H9 (cell line): ENCODE results near the gene PRKACB. TPM values are rescaled to one million over a fixed set of nuclear protein-coding genes. Genes with fewer than 3 reads are reported as not detected.

Source experiments
- DNase-seq: peaks from one replicate; pipeline ENCODE4 v3.0.0-alpha.2; 2017
- H2AFZ ChIP-seq: one replicate; pipeline ENCODE4 v1.6.1; 2013; ENCODE audit warnings: mild to moderate bottlenecking, low read length, control low read depth, moderate library complexity
- H2AK5ac ChIP-seq: 2 replicates; pipeline ENCODE4 v1.6.1; 2013; ENCODE audit warnings: low read length, control low read depth, mixed read lengths; ENCODE audit not compliant: insufficient read length
- H2BK120ac ChIP-seq: one replicate; pipeline ENCODE4 v1.6.1; 2013; ENCODE audit warnings: low read depth, mild to moderate bottlenecking, low read length, control low read depth, inconsistent platforms; ENCODE audit not compliant: poor library complexity, severe bottlenecking
- H2BK12ac ChIP-seq: 2 replicates; pipeline ENCODE4 v1.6.1; 2013; ENCODE audit warnings: low read length, control low read depth, mixed read lengths, low read depth; ENCODE audit not compliant: insufficient read length
- H2BK15ac ChIP-seq: 2 replicates; pipeline ENCODE4 v1.6.1; 2013; ENCODE audit warnings: low read depth, low read length, control low read depth
- H2BK20ac ChIP-seq: one replicate; pipeline ENCODE4 v1.6.1; 2013; ENCODE audit warnings: low read depth, mild to moderate bottlenecking, low read length, control low read depth, inconsistent platforms; ENCODE audit not compliant: poor library complexity, severe bottlenecking
- H2BK5ac ChIP-seq: 2 replicates; pipeline ENCODE4 v1.6.1; 2013; ENCODE audit warnings: low read length, control low read depth, mixed read lengths; ENCODE audit not compliant: insufficient read length
- H3K14ac ChIP-seq: 2 replicates; pipeline ENCODE4 v1.6.1; 2013; ENCODE audit warnings: low read length, control low read depth; ENCODE audit not compliant: insufficient read depth
- H3K18ac ChIP-seq: 2 replicates; pipeline ENCODE4 v1.6.1; 2013; ENCODE audit warnings: low read depth, mild to moderate bottlenecking, mixed read lengths, low read length, control low read depth; ENCODE audit not compliant: insufficient read length
- H3K23ac ChIP-seq: 2 replicates; pipeline ENCODE4 v1.6.1; 2013; ENCODE audit warnings: low read length, control low read depth, mixed read lengths, low read depth; ENCODE audit not compliant: insufficient read length
- H3K23me2 ChIP-seq: 2 replicates; pipeline ENCODE4 v1.6.1; 2013; ENCODE audit warnings: low read depth, mild to moderate bottlenecking, mixed read lengths, low read length, control low read depth; ENCODE audit not compliant: insufficient read length, poor library complexity, severe bottlenecking
- H3K27ac ChIP-seq: 2 replicates; pipeline ENCODE4 v1.5.1; 2013; ENCODE audit warnings: low read length, control low read depth, mixed read lengths, low read depth; ENCODE audit not compliant: insufficient read length
- H3K27me3 ChIP-seq: 2 replicates; pipeline ENCODE4 v1.6.1; 2013; ENCODE audit warnings: low read length, control low read depth, inconsistent platforms; ENCODE audit not compliant: insufficient read depth
- H3K4ac ChIP-seq: 2 replicates; pipeline ENCODE4 v1.6.1; 2013; ENCODE audit warnings: low read depth, mild to moderate bottlenecking, control low read depth, inconsistent platforms, low read length, moderate library complexity
- H3K4me1 ChIP-seq: 2 replicates; pipeline ENCODE4 v1.6.1; 2013; ENCODE audit warnings: low read length, control low read depth, inconsistent platforms; ENCODE audit not compliant: insufficient read depth
- H3K4me2 ChIP-seq: 2 replicates; pipeline ENCODE4 v1.6.1; 2013; ENCODE audit warnings: low read length, control low read depth, mixed read lengths; ENCODE audit not compliant: insufficient read length, insufficient read depth
- H3K56ac ChIP-seq: 2 replicates; pipeline ENCODE4 v1.6.1; 2013; ENCODE audit warnings: low read depth, mild to moderate bottlenecking, mixed read lengths, low read length, control low read depth; ENCODE audit not compliant: insufficient read length
- H3K79me1 ChIP-seq: 2 replicates; pipeline ENCODE4 v1.6.1; 2013; ENCODE audit warnings: low read depth, mild to moderate bottlenecking, moderate library complexity, low read length, control low read depth, inconsistent platforms; ENCODE audit not compliant: insufficient read depth, poor library complexity, severe bottlenecking
- H3K79me2 ChIP-seq: 2 replicates; pipeline ENCODE4 v1.6.1; 2013; ENCODE audit warnings: low read length, control low read depth, inconsistent platforms; ENCODE audit not compliant: insufficient read depth
- H3K9ac ChIP-seq: 2 replicates; pipeline ENCODE4 v1.6.1; 2013; ENCODE audit warnings: low read length, control low read depth, mixed read lengths; ENCODE audit not compliant: insufficient read length; ENCODE audit errors: extremely low read depth
- H3K9me3 ChIP-seq: one replicate; pipeline ENCODE4 v1.6.1; 2013; ENCODE audit warnings: low read depth, low read length, inconsistent platforms; ENCODE audit not compliant: control insufficient read depth
- H3T11ph ChIP-seq: one replicate; pipeline ENCODE4 v1.6.1; 2013; ENCODE audit warnings: mild to moderate bottlenecking, low read length, control low read depth, inconsistent platforms
- H4K20me1 ChIP-seq: one replicate; pipeline ENCODE4 v1.6.1; 2013; ENCODE audit not compliant: control insufficient read depth, insufficient read length, insufficient read depth
- H4K5ac ChIP-seq: 2 replicates; pipeline ENCODE4 v1.6.1; 2013; ENCODE audit warnings: low read depth, mild to moderate bottlenecking, mixed read lengths, low read length, control low read depth; ENCODE audit not compliant: insufficient read length
- H4K8ac ChIP-seq: replicated peaks from 2 replicates; pipeline ENCODE4 v1.6.1; 2013; ENCODE audit warnings: low read length, control low read depth, mixed read lengths, low read depth; ENCODE audit not compliant: insufficient read length
- H4K91ac ChIP-seq: 2 replicates; pipeline ENCODE4 v1.6.1; 2013; ENCODE audit warnings: low read depth, mild to moderate bottlenecking, moderate library complexity, mixed read lengths, low read length, control low read depth; ENCODE audit not compliant: insufficient read length
- H3K27ac Mint-ChIP-seq, 3 experiments: 2 replicates in 2 of 3; 3 replicates in 1 of 3; pipeline ENCODE4 v1.8.0; 2020 to 2021; ENCODE audit warnings: mixed read lengths in 3 of 3, mild to moderate bottlenecking in 1 of 3, moderate library complexity in 1 of 3
- H3K27me3 Mint-ChIP-seq: 2 replicates; pipeline ENCODE4 v1.8.0; 2021; ENCODE audit warnings: low read depth, mild to moderate bottlenecking, moderate library complexity, mixed read lengths
- H3K36me3 Mint-ChIP-seq, 3 experiments: 2 replicates in 2 of 3; 3 replicates in 1 of 3; pipeline ENCODE4 v1.8.0; 2020 to 2021; ENCODE audit warnings: low read depth in 3 of 3, mixed read lengths in 3 of 3; ENCODE audit not compliant: insufficient read depth in 1 of 3
- H3K4me1 Mint-ChIP-seq, 2 experiments: 2 replicates each; pipeline ENCODE4 v1.8.0; 2020; ENCODE audit warnings: mixed read lengths in 2 of 2
- H3K4me3 Mint-ChIP-seq, 2 experiments: 2 replicates in 1 of 2; 3 replicates in 1 of 2; pipeline ENCODE4 v1.8.0; 2020 to 2021; ENCODE audit warnings: mild to moderate bottlenecking in 2 of 2, mixed read lengths in 2 of 2, moderate library complexity in 1 of 2
- H3K9me3 Mint-ChIP-seq, 2 experiments: 2 replicates in 1 of 2; 3 replicates in 1 of 2; pipeline ENCODE4 v1.8.0; 2020; ENCODE audit warnings: mild to moderate bottlenecking in 2 of 2, mixed read lengths in 2 of 2, moderate library complexity in 1 of 2
- CTCF ChIP-seq: fragments of 200-600 bp; sonication (generic); conservative IDR thresholded peaks from 3 replicates; pipeline ENCODE4 v1.8.0; 2021; ENCODE audit warnings: antibody characterized with exemption, mild to moderate bottlenecking
- WGBS: extraction: QIAGEN DNeasy Blood & Tissue Kit; methylation state at CpG from one replicate; pipeline ENCODE4 v1.1.7; 2013; ENCODE audit warnings: missing lambda C conversion rate, low lambda C conversion rate, mixed read lengths; ENCODE audit not compliant: insufficient read length; ENCODE audit errors: extremely low coverage; 5-methylcytosine and 5-hydroxymethylcytosine counted together
- total RNA-seq: library from RNA; stranded (reverse); gene quantifications from 2 replicates; pipeline ENCODE4 v1.2.1, GENCODE V29; 2021

The PRKACB gene
- total RNA-seq, 1 experiment from 2014 or later = 20.7 TPM

- Mint-ChIP-seq H3K4me1 (peaks cover 23% of the 10 kb centered on the region in 2 experiments), H3K27ac (no peak overlapping the region; a peak in 1 of 7 replicates)
Observed at GRCh38 chr1:84269306-84269705, 125.2 kb downstream of the PRKACB start.

More at GRCh38 chr1:84269306-84269705, 125.2 kb downstream of the PRKACB start:
- H3K27me3 ChIP-seq = no peaks in the 10 kb centered on the region
- no peak overlapping the region for H2BK5ac ChIP-seq
- H4K5ac ChIP-seq = no peak overlapping the region
- no peak overlapping the region for H3K18ac ChIP-seq
- H3K27ac ChIP-seq = no peak overlapping the region
- no peak overlapping the region for H4K91ac ChIP-seq
- H3K9me3 ChIP-seq = no peaks in the 10 kb centered on the region
- H2BK120ac ChIP-seq = no peak overlapping the region
- no peak overlapping the region for H2BK15ac ChIP-seq
- DNase-seq = no peak
- no peak overlapping the region for H3K4me2 ChIP-seq
- H3K9ac ChIP-seq = no peak overlapping the region
- H3K56ac ChIP-seq = no peak overlapping the region
- no peak for TF ChIP-seq CTCF
- H2AFZ ChIP-seq = no peak overlapping the region
- no peaks in the 10 kb centered on the region; the same call in 1 of the 2 replicates for H3K4me1 ChIP-seq
- no peak overlapping the region for H3K23ac ChIP-seq
- no peaks in the 10 kb centered on the region for H3K79me2 ChIP-seq
- no peak overlapping the region for H2BK12ac ChIP-seq
- no peak overlapping the region for H2AK5ac ChIP-seq
- Mint-ChIP-seq H3K4me3 (no peak overlapping the region), H3K36me3 (no peaks in the 10 kb centered on the region), H3K27me3 (peaks cover 10% of the 10 kb centered on the region), H3K9me3 (no peaks in the 10 kb centered on the region; a peak in 1 of 5 replicates)
- no peak overlapping the region for H3K4ac ChIP-seq
- no peaks in the 10 kb centered on the region for H3K79me1 ChIP-seq
- WGBS = no CpG with 5 or more reads among the region's 2 CpGs
- H3T11ph ChIP-seq = no peak overlapping the region
- no peaks in the 10 kb centered on the region for H4K20me1 ChIP-seq
- no peaks in the 10 kb centered on the region for H3K23me2 ChIP-seq
- H4K8ac ChIP-seq = no peak overlapping the region
- no peak overlapping the region for H3K14ac ChIP-seq
- no peak overlapping the region for H2BK20ac ChIP-seq
